ENCODE measurements around the gene TMEM220.
"Not testable (repeated sequence)": the region's sequence is repeated elsewhere in the genome, so short reads cannot be mapped to it uniquely, and the experiment has no call there.

Gene TMEM220

DNA sequence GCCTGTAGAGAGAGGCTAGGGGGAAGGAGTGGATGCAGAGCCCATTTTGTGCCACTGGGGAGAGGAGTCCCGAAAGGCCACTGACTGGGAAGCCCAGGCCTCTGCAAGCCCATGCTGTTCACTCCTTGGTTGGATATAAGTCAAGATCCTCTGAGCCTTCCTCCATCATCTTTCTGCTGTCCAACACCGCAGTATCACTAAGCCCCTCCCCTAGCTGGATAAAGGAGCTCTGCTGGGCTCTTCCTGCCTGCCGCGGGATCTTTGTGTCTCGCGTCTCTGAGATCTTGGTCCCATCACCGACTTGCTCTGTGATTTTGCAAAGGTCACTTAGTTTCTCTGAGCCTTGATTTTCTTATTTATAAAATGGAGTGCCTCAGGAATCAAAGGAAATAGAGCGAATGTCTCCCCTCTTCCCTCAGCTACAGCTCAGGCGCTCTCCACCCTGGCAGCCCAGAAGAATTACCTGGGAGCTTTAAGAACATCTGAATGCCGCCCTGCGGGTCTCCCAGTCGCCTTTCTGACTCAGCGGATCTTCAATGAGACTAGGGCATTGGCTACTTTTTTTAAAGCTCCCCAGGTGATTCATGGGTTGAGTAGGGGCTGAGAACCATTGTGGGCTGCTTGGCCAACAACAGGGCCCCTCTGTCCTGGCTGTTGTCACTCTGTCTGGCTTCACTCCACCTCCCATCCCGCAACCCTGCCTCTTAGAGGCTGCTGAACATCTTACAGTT lies 25.2 kb upstream of the TMEM220 start:
- no peak for DNase-seq (ENCODE audit: low read depth)

DNA sequence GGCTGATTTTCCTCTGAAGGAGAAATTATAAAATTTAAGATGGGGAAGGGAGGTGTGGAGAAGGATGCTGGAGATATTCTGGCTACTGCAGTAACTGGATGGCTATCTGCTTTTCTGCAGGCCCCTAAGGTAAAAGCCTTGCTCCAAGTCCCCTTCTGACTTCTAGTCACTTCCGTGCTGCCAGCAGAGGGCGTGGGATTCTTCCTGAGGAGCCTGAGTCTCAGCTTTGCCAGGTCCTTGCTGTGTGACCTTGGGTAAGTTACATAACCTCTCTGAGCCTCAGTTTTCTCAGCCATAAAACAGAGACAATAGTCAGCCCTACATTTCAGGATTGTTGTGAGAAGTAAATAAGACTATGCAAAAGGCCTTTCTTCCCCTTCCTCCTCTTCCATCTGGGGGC lies 24.3 kb upstream of the TMEM220 start:
- DNase-seq (ENCODE audit: low read depth): peak; percentile 8

DNA sequence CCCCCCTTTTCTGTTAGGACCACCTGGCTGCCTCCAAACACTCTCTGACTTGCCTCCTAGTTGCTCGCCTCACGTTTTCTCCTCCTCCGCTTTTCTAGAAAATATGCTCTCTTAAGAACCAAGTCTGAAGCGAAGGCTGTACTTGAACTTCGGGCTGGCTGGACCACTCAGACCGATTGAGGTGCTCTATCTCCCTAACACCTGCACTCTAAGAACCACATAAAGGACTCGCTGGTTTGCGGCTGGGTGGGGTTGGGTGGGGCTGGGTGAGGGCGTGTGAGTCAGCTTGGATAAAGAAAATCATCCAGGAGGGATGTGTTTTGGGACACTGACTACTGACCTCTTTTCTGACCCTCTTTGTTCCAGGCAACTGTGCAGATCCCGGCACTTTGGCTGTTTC lies 22.9 kb upstream of the TMEM220 start:
- no peak for DNase-seq (ENCODE audit: low read depth)

DNA sequence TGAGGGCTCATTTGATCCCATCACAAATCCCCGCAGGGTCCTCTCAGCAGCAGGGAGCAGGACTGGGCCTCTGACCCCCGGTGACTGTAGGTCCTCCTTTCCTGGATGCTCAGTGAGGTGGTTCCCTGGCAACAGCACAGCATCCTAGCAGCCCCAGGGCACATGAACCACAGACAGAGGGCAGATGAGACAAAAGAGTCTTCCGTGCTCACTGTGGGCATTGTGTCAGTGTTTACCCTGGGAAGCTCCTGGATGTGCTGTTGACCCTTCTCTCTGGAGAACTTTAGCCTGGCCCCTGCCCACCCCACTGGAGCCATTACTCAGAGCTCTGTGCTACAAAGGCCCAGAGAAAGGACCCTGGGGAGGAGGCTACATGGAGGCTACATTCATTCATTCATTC lies 21.7 kb upstream of the TMEM220 start:
- no peak for DNase-seq (ENCODE audit: low read depth)

DNA sequence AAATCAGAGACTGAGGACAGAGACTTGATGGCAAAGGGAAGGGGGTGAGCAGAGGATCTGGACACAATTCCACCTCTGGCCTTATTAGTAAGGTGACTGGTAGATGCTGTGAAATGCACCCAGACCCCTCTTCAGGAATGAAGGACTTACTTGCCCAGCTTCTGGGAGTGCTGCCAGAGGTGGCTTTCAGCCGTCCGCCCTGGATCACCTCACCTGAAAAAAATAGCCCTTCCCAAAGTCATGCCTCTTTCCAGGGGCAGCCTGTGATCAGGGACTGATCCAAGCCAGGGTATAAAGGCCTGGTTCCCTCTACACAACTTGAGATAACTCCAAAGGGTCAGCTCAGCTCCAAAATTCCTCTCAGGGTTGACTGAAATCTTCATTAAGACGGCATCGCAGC lies 20.4 kb upstream of the TMEM220 start:
- no peak for DNase-seq (ENCODE audit: low read depth)

DNA sequence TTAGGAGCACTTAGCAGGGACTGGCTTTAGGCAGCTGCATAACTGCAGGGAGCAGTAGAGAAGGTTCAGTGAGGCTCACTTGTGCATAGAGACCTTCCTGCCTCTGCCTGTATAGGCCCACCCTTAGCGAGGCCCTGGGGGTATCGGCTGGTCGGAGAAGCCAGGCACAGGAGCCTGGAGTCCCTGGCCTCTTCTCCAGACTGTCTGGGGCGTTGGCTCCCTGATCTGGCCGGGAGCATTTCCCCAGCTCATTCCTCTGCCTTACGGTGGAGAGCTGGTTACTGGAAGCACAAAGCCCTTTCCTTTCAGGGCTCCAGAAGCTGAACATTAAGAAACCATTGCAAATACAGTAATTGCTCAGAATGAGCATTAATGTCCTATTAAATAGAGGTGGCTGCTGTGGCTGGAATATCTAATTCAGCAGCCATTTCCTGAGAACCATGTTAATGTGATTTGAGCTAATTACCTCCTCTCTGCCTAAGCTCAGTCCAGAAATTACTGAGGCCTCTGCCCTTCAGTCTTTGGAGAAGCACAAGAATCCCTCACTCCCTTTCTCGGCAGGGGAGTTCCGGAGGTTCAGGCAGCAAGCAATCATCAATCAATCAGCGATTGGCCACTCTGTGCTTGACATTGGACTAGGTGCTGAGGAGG lies 18.8 kb upstream of the TMEM220 start:
- no peak for DNase-seq (ENCODE audit: low read depth)

DNA sequence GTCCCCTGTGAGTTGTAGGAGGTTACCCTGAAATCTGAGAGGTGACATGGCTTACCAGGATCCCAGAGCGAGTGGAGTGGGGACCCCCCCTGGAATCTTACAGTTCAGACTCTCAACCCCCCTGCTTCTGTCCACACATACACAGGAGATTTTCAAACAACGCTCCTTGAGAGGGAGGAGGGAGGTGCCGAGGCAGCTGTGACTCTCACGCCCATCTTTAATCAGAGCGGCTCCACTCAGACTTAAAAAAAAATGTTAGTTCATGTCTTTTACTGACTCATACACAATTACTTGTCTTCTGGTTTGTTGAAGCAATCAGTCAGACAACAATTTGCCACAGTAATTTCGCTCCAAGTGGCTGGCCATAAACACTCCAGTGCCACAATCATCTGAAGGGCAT lies 15.4 kb upstream of the TMEM220 start:
- no peak for DNase-seq (ENCODE audit: low read depth)

DNA sequence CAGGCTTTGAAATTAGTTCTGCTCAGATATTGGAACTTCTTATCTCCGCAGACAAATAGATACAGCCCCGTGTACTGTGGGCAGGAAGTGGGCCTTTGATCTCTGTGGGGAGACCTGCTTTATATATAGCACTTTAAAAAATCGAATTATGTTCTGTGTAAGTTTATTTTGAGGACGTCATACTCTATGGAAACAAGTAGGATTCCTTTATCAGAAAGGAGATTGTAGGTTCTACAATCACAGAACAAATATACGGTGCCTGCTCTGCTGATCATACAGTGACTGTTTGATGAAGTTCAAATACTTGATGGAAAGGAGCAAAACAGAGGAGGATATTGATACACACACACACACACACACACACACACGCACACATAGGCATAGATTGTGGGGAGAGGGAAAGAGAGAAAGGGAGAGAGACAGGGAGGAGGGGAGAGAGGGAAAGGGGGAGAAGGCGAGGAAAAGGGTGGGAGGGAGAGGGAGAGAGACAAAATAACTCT lies 14.7 kb upstream of the TMEM220 start:
- DNase-seq (ENCODE audit: low read depth): no peak

DNA sequence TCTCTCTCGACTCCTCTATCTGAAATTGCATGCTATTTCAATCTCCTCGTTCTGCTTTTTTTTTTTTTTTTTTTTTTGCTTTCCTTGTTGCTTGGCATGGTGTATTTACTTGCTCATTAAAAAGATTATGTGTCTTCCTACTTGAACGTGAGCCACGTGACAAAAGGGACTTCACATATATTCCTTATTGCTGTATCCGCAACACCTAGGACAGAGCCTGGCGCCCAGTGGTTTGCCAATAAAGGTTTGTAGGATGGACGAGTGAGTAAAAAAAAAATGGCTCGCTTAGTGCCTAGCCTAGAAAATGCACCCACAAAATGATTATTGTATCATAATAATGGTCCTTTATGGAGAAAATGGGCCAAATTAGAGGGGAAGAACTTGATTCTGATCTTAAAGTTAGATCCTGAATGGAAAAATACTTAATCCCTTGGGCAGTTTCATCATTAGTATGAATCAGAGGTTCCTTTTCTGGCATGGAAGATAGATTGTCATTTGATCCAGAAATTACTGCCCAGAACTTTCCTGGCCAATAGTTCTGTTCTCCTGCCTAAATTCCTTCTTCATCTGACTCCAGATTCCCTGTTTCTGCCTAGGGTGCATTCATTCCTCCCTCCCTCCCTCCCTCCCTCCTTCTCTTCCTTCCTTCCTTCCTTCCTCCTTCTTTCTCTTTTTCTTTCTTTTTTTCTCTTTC lies 13.6 kb upstream of the TMEM220 start:
- no peak for DNase-seq (ENCODE audit: low read depth)

DNA sequence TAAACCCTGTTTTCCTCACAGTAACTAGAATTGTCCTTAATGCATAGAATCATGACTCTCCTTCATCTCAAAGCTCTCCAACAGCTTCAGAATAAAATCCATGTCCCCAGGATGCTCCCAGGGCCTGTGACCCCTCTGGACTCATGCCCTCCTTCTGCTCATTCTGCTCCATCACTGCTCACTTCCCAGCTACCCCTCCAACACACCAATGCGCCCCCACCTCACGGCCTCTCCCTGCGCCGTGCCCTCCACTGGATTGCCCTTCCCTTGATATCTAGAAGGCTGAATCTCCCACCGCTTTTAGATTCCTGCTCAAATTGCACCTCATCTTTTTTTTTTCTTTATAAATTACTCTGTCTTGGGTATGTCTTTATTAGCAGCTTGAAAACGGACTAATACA lies 12.6 kb upstream of the TMEM220 start:
- DNase-seq (ENCODE audit: low read depth): no peak

DNA sequence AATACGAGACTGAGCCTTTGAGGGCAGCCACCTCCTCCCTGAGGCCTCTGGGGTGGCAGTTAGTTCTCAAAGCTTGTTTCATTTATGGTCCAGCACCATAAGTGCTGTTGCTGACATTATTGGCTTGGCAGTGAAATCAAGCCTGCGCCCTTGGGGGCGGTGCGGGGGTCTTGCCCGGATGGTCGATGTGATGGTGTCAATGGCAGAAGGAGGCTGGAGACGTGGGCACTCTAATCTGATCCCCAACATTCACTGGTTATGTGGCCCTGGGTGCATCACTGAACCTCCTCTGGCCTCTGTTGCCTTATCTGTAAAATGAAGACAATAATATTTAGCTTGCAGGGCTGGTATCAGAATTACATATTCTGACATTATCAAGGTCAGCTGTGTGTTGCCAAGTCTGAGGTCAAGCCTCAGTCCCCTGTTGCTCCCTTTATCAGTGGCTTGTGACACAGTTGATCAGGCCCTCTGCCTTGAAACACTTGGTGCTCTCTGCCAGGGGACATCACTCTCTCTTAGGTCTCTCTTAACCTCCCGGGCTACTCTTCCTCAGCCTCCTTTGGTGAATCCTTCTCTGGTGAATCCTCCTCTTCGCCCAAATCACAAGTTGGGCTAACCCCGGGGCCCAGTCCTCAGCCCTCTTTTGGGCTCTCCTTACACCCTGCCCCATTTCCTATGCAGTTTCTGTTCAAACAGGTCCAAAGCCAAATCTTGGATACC lies 11.8 kb upstream of the TMEM220 start:
- no peak for DNase-seq (ENCODE audit: low read depth)

DNA sequence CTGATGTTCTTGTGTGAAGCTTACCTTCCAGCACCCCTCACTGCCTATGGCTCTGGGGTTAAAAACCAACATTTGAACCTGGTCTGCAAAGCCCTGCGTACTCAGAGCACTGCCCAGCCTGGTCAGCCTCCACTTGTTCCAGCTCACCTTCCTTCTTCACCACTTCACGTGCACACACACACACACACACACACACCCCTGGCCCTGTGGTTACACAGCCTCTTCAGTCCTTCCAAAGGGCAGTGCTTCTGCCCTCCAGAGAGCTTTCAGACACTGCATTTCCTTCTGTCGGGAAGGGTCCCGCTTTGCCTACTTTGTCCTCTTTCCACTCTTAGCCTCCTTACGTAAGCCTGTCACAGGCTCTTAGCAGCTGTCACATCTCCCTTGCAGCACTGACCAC lies 9.6 kb upstream of the TMEM220 start:
- DNase-seq (ENCODE audit: low read depth): no peak

DNA sequence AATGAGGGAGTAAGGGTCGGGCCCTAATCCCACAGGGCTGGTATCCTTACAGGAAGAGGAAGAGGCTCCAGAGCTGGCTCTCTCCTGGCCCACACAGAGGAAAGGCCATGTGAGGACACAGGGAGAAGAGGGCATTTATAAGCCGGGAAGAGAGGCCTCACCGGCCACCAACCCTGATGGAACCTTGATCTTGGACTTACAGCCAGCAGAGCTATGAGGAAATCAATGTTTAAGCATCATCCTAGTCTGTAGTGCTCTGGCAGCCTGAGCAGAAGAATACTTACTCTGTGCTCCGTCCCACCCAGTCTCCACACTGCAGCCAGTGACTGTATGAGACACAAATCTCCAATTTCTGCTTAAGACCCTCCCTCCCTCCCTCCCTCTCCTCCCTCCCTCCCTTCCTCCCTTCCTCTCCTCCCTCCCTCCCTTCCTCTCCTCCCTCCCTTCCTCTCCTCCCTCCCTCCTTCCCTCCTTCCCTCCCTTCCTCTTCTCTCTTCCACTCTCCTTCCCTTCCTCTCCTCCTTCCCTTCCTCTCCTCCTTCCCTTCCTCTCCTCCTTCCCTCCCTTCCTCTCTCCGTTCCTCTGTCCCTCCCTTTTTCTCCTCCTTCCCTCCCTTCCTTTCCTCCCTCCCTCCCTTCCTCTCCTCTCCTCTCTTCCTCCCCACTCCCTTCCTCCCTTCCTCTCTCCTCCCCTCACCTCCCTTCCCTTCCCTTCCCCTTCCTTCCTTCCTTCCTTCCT lies 8.9 kb upstream of the TMEM220 start:
- DNase-seq (ENCODE audit: low read depth): no peak

DNA sequence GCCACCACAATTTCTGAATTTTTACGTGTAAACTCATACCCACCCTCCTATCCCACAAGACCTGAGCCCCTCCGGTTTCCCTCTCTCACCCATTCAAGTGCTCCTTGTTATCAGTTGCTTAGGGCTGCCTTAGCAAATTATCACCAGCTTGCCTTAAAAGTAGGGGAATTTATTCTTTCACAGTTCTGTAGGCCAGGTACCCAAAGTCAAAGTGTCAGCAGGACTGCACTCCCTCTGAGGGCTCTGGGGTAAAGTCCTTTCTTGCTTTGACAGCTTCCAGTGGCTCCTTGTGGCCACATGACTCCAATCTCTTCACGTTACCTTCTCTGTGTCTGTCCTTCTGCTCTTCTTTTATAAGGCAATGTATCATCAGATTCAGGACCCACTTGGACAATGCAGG lies 7.9 kb upstream of the TMEM220 start:
- DNase-seq (ENCODE audit: low read depth): no peak

DNA sequence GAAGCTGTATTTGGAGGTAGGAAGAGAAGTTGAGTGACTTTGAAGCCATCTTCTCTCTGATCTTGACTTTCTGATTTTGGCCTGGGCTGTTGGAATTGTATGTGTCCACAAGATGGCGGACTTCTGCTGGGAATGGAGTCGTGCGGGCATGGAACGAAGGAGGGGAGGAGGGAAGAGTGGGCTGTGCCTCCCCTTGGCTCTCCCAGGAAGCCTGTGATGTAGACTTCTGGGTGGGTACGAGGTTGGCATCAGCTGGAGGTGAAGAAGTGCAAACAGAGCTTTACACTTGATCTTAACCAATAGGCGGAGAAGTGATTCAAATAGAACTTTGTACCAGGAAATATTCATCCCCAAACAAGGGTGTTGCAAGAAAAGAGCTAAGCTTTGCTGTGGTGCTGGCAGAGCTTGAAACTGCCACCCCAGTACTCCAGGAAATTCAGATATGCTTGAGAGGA lies 7.4 kb upstream of the TMEM220 start:
- no peak for DNase-seq (ENCODE audit: low read depth)

DNA sequence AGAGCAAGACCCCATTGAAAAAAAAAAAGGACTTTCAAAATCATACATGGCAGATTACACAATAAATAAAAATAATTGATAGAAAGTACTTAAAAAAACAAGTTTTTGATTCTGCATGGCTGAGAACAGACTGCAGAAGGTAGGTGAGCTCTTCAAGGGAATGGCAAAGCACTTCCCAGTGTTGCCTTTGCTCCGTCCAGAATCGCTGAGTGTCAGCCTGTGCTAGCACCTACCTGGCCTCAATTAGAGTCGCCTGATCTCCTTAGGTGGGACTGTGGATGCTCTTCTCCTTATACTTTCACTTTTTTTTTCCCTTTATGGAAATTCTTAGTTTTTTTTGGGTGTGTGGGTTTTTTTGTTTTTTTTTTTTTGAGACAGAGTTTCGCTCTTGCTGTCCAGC lies 6.0 kb upstream of the TMEM220 start:
- DNase-seq (ENCODE audit: low read depth): no peak

DNA sequence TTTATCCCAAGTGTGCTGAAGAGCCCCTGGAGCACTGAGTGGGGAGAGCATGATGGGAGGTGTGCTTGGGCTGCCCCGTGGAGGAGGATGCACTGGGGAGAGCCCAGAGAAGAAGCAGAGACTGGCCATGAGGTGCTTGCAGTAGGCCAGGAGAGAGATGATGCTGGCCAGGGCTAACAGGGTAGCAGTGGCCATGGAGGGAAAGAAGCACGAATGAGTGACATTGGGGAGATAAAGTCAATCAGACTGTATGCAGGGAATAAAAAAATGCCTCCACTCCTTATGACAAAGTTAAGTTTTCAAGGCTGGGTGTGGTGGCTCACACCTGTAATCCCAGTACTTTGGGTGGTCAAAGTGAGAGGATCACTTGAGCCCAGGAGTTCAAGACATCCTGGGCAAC lies 5.4 kb upstream of the TMEM220 start:
- no peak for DNase-seq (ENCODE audit: low read depth)

DNA sequence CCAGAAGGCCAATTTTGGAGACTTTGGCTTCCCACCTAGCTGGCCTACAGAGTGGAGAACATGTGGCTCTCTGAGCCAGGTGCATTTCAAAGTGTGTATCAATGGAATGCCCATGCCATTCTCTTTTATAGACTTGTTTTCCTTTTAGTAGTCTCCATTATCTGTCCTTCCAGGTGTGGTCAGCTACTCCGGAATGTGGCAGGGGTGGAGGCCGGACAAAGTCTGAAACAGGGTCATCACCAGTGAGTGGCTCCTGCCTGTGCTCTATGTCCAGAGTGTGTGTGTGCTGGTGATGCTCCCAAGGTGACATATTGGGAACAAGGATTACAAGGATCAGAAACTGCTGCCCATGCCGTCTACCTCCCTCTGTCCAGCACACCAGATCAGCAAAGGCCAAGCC lies 3.8 kb upstream of the TMEM220 start:
- no peak for DNase-seq (ENCODE audit: low read depth)

DNA sequence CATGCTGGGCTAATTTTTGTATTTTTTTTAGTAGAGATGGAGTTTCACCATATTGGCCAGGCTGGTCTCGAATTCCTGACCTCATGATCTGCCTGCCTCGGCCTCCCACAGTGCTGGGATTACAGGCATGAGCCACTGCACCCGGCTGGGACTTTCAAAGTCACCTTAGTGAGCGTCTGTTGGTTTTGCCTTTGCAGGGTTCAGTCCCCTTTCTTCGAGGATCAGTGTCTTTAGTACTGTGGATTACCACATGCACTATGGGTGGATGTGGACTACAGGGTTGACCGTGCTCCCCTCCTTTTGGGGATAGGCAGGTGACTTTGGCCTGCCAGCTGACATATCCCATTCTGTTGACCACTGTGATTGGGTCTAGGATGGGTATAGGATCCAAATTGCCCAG lies 2.3 kb upstream of the TMEM220 start:
- not testable (repeated sequence) for DNase-seq (ENCODE audit: low read depth)

DNA sequence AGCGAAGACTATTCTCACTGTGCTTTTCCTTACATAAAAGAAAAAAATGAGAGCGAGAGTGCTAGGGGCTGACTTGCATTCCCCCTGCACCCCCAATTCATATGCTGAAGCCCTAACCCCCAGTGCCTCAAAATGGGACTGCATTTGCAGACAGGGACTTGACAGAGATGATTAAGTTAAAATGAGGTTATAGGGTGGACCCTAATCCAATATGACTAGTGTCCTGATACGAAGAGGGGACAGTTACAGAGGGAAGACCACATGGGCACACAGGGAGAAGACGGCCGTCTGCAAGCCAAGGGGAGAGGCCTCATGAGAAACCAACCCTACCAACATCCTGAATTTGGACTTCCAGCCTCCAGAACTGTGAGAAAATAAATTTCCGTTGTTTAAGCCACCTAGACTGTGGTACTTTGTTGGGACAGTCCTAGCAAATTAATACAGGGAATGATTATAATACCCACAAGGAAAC lies 1.6 kb upstream of the TMEM220 start:
- DNase-seq (ENCODE audit: low read depth): no peak

DNA sequence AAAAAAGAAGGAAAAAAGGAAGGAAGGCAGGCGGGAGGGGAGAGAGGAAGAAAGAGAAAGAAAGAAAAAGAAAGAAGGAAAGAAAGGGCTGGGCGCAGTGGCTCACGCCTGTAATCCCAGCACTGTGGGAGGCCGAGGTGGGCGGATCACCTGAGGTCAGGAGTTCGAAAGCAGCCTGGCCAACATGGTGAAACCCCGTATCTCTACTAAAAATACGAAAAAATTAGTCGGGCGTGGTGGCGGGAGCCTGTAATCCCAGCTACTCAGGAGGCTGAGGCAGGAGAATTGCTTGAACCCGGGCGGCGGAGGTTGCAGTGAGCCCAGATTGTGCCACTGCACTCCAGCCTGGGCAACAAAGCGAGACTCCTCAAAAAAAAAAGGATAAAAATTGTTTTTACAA lies 424 bp upstream of the TMEM220 start:
- DNase-seq (ENCODE audit: low read depth): peak; percentile 15

All from activated T-cell treated with anti-CD3 and anti-CD28 coated beads for 48 hours (primary cell).